Gastrocnemius medialis (tissue), 4 donors: ENCODE data around the gene TRIO. TPM values are rescaled to one million over a fixed set of nuclear protein-coding genes. Genes with fewer than 3 reads are reported as not detected.
A peak's percentile ranks its signal among the peaks of the same experiment; 100 is the strongest.

ENCODE experiments used
- ATAC-seq, 2 donors: fragments of 150-250 bp; one replicate each; pipeline ENCODE4 v1.9.1; 2016
- DNase-seq, 2 donors: peaks; one replicate each; pipeline ENCODE4 v3.0.0-alpha.2; 2019
- H3K27ac ChIP-seq, 4 donors: fragments of 200-600 bp; sonication (generic); 1 replicate in 1 of 4; 2 replicates in 3 of 4; pipeline ENCODE4 v1.5.1; 2016 to 2018; ENCODE audit warnings: mild to moderate bottlenecking in 2 of 4, moderate library complexity in 1 of 4
- H3K27me3 ChIP-seq, 3 donors: fragments of 200-600 bp; sonication (generic) in 2 of 3; 1 replicate in 1 of 3; 2 replicates in 2 of 3; pipeline versions ENCODE4 v1.5.1 to v1.6.0; 2016 to 2019; ENCODE audit warnings: mild to moderate bottlenecking in 1 of 3, moderate library complexity in 1 of 3
- H3K36me3 ChIP-seq, 2 donors: fragments of 200-600 bp; sonication (generic) in 1 of 2; one replicate each; pipeline ENCODE4 v1.5.1; 2017 to 2018
- H3K4me1 ChIP-seq, 2 donors: fragments of 200-600 bp; sonication (generic) in 1 of 2; one replicate each; pipeline ENCODE4 v1.5.1; 2016 to 2017; ENCODE audit warnings: mild to moderate bottlenecking in 2 of 2
- H3K4me3 ChIP-seq, 4 donors: fragments of 200-600 bp; sonication (generic) in 3 of 4; 1 replicate in 1 of 4; 2 replicates in 3 of 4; pipeline ENCODE4 v1.5.1; 2016 to 2019; ENCODE audit warnings: mild to moderate bottlenecking in 2 of 4
- H3K9me3 ChIP-seq, 3 donors: fragments of 200-600 bp; sonication (generic) in 2 of 3; 1 replicate in 1 of 3; 2 replicates in 2 of 3; pipeline ENCODE4 v1.5.1; 2016 to 2019
- CTCF ChIP-seq, 5 experiments: fragments of 450-650 bp in 3 of 5; fragments of 200-600 bp in 2 of 5; sonication (generic) in 2 of 5; IDR thresholded peaks in 4 of 5; conservative IDR thresholded peaks in 1 of 5; 1 replicate in 4 of 5; 2 replicates in 1 of 5; pipeline ENCODE4 v1.5.1; 2016 to 2019; ENCODE audit warnings: antibody characterized with exemption in 5 of 5, mild to moderate bottlenecking in 3 of 5, moderate library complexity in 3 of 5
- POLR2A ChIP-seq, 2 donors: fragments of 450-650 bp; IDR thresholded peaks; one replicate each; pipeline ENCODE4 v1.6.1; 2017; ENCODE audit warnings: antibody characterized with exemption in 2 of 2, mild to moderate bottlenecking in 2 of 2, moderate library complexity in 2 of 2
- in situ Hi-C, 4 donors: fragments of 200-750 bp; cut with MboI; loops; one replicate each; pipeline versions ENCODE4 v1.15.0 to v1.8.0; 2017; ENCODE audit warnings: low sequenced_read_pairs in 4 of 4
- intact Hi-C: fragments of 100-400 bp; cut with DNase I; formaldehyde crosslinking; loops from one replicate; pipeline ENCODE4 v1.15.1; 2023; ENCODE audit warnings: low total_unique reads
- total RNA-seq, 4 donors: library from RNA; depleted of rRNA; stranded (reverse); fragments of >200 nt; gene quantifications; one replicate each; pipeline versions ENCODE4 v1.1.0 to v1.2.3, GENCODE V29; 2016

The TRIO gene
- total RNA-seq, 4 donors from 2014 or later = 31.5 to 57.5 (median 50.4) TPM

GRCh38 chr5:14455814-14456321, 312.7 kb downstream of the TRIO start:
- no peak for DNase-seq
- intact Hi-C loops (no loop called here), in situ Hi-C loops (loop anchor here in 1 of 4 donors (10.0 kb wide), 1 partner anchor 51 kb away; no protein-coding TSS in a partner anchor)
- Histone ChIP-seq H3K36me3 (peaks cover 0 to 14% of the 10 kb centered on the region in 2 donors), H3K9me3 (no peaks in the 10 kb centered on the region), H3K4me3 (no peak overlapping the region), H3K27ac (no peak overlapping the region), H3K27me3 (no peaks in the 10 kb centered on the region), H3K4me1 (peaks cover 12 to 28% of the 10 kb centered on the region in 2 donors)
- TF ChIP-seq CTCF (IDR thresholded peaks at IDR 0.05 in 4 of 5, conservative IDR thresholded peaks at IDR 0.05 in 1 of 5) = no peak
- no peak for TF ChIP-seq POLR2A (IDR thresholded peaks at IDR 0.05)
- ATAC-seq = no peak

GRCh38 chr5:14457476-14457875, 314.3 kb downstream of the TRIO start:
- Histone ChIP-seq H3K36me3 (peaks cover 0 to 30% of the 10 kb centered on the region in 2 donors), H3K27ac (peak overlapping the region in 2 of 4 donors; percentile 17 to 61), H3K4me3 (no peak overlapping the region), H3K4me1 (peaks cover 4 to 21% of the 10 kb centered on the region in 2 donors), H3K9me3 (no peaks in the 10 kb centered on the region), H3K27me3 (no peaks in the 10 kb centered on the region)
- DNase-seq (no peak), ATAC-seq (no peak)
- intact Hi-C loops (no loop called here), in situ Hi-C loops (loop anchor here in 1 of 4 donors (10.0 kb wide), 1 partner anchor 53 kb away; no protein-coding TSS in a partner anchor)
- TF ChIP-seq POLR2A (IDR thresholded peaks at IDR 0.05) (no peak), CTCF (IDR thresholded peaks at IDR 0.05 in 4 of 5, conservative IDR thresholded peaks at IDR 0.05 in 1 of 5) (no peak)

- intact Hi-C loops (no loop called here), in situ Hi-C loops (loop anchor here in 1 of 4 donors (10.0 kb wide), 1 partner anchor 54 kb away; no protein-coding TSS in a partner anchor)
- no peak overlapping the region for H3K4me3 ChIP-seq
- H3K27me3 ChIP-seq = no peaks in the 10 kb centered on the region
- TF ChIP-seq CTCF (IDR thresholded peaks at IDR 0.05 in 4 of 5, conservative IDR thresholded peaks at IDR 0.05 in 1 of 5) (no peak), POLR2A (IDR thresholded peaks at IDR 0.05) (no peak)
- DNase-seq = no peak
- H3K36me3 ChIP-seq = peaks cover 0 to 39% of the 10 kb centered on the region in 2 donors
- peak overlapping the region in 3 of 4 donors; percentile 16 to 61 (median 36) for H3K27ac ChIP-seq
- peak in 1 of 2 donors; percentile 63 for ATAC-seq
- peaks cover 4 to 13% of the 10 kb centered on the region in 2 donors for H3K4me1 ChIP-seq
- H3K9me3 ChIP-seq = no peaks in the 10 kb centered on the region
These were observed 315.3 kb downstream of the TRIO start for GRCh38 chr5:14458414-14458813.

- no peak overlapping the region for H3K27ac ChIP-seq
- H3K9me3 ChIP-seq = no peaks in the 10 kb centered on the region
- ATAC-seq (no peak), DNase-seq (no peak)
- H3K36me3 ChIP-seq = peaks cover 0 to 41% of the 10 kb centered on the region in 2 donors
- no peak for TF ChIP-seq POLR2A (IDR thresholded peaks at IDR 0.05)
- no peak for TF ChIP-seq CTCF (IDR thresholded peaks at IDR 0.05 in 4 of 5, conservative IDR thresholded peaks at IDR 0.05 in 1 of 5)
- H3K4me3 ChIP-seq = no peak overlapping the region
- in situ Hi-C loops (no loop called here), intact Hi-C loops (no loop called here)
- H3K27me3 ChIP-seq = no peaks in the 10 kb centered on the region
- H3K4me1 ChIP-seq = peaks cover 9 to 19% of the 10 kb centered on the region in 2 donors
These were observed 317.8 kb downstream of the TRIO start for GRCh38 chr5:14460844-14461398.
